Right ventricle myocardium superior (tissue), 1 donor: ENCODE data around the gene CEP72. TPM values are rescaled to one million over a fixed set of nuclear protein-coding genes. Genes with fewer than 3 reads are reported as not detected.
"Not testable (repeated sequence)": the region's sequence is repeated elsewhere in the genome, so short reads cannot be mapped to it uniquely, and the experiment has no call there.

ENCODE experiments used
- ATAC-seq: fragments of 200-7000 bp; cut with Tn5 transposase; one replicate; pipeline ENCODE4 v1.9.1; 2020; ENCODE audit warnings: mild to moderate bottlenecking; ENCODE audit not compliant: poor library complexity
- DNase-seq: peaks from one replicate; pipeline ENCODE4 v3.0.0-alpha.2; 2020
- intact Hi-C: fragments of 100-400 bp; cut with DNase I; formaldehyde crosslinking; loops from one replicate; pipeline ENCODE4 v1.11.2; 2022
- long read RNA-seq: library from polyadenylated mRNA; unstranded; transcript quantifications from one replicate; pipeline ENCODE4 v2.0.0, GENCODE V29; 2021
- total RNA-seq: library from RNA; stranded (reverse); fragmentation: NEBNext Ultra II Directional; extraction: Animal tissue kit (Norgen Biotek cat#: 25700); gene quantifications from one replicate; pipeline ENCODE4 v1.2.1, GENCODE V29; 2021
- donor health status: DM: no; HTN: yes; CAD: no; lungs with severe emphysema.

The CEP72 gene, protein sequence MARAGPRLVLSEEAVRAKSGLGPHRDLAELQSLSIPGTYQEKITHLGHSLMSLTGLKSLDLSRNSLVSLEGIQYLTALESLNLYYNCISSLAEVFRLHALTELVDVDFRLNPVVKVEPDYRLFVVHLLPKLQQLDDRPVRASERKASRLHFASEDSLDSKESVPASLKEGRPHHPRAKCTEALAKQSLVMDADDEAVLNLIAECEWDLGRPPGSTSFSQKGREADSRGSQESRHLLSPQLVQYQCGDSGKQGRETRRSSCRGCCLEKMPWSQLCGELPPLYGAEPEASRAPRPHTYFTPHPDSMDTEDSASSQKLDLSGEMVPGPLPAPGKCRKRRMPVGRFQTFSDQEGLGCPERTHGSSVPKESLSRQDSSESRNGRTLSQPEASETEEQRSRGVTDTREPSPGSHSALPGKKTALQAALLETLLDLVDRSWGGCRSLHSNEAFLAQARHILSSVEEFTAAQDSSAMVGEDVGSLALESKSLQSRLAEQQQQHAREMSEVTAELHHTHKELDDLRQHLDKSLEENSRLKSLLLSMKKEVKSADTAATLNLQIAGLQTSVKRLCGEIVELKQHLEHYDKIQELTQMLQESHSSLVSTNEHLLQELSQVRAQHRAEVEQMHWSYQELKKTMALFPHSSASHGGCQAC
- total RNA-seq: 1.7 TPM
- long read RNA-seq, partial matches to known transcripts: 0 of 2 reads
- long read RNA-seq, other reads (novel, unspliced or antisense): 1 of 2 reads

DNA sequence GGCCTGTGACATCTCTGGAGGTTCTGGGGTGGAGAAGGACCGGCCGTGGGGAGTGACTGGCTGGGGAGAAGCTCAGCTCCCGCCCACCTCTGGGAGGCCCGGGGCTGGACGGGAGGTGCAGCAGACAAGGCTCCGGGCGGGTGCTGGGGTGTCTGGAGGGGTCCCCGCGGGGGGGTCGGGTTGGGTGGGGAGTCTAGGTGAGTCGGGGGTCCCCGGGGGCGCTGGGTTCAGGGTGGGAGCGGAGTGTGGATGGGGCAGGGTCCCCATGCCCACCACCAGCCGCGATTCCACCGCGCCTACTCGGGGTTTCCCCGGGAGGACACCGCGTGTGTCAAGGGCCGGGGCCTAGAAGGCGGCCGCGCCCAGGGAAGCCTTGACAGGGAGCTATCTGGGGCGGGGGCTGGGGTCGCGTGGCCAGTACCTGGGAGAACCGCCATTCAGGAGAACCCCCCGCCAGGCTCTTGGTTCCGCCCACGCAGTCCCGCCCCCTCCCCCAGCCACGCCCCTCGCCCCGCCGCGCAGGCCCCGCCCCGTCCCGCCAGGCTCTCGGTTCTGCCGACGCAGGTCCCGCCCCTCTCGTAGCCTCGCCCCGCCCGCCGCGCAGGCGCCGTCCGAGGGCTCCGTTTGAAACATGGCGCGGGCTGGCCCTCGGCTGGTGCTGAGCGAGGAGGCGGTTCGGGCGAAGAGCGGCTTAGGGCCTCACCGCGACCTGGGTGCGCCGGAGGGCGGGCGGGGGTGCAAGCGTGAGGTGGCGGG is at the start of gene CEP72:
Gene CEP72, plus strand, starts transcription at position 610 of the 756 bp plus-strand sequence. Its CDS starts 22 bp downstream, at position 632.
- intact Hi-C loops: no loop called here
- ATAC-seq (peak; percentile 99), DNase-seq (peak; percentile 94)

DNA sequence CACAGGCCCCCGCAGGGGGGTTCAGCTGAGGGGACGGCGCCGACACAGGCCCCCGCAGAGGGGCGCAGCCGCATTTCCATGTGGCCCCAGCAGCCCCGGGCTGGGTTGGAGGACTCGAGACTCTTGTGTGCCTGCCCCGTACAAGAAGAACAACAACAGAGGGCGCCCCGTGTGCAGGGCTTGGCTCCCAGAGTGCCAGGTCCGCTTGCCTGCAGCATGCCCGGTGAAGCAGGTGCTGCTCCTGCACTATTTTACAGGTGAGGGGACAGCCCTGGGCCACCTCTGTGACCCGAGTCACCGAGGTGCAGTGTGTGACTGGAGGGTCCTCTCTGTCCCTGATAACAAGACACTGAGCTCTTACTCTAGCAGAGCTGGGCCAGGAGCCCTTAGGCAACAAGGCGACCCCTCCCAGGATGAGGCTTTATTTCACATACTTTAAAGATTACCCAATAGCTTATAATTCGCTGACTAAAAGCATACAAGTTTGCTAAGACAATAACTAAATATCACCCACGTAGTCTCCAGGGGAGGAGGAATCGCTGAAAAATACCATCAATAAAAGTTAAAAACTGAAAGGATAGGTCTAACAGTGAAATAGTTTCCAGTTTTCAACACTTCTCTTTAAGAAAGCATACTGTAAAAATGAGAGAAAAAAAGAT is 46.2 kb upstream of the CEP72 start:
- DNase-seq: no peak
- no peak for ATAC-seq
- intact Hi-C loops: no loop called here

DNA sequence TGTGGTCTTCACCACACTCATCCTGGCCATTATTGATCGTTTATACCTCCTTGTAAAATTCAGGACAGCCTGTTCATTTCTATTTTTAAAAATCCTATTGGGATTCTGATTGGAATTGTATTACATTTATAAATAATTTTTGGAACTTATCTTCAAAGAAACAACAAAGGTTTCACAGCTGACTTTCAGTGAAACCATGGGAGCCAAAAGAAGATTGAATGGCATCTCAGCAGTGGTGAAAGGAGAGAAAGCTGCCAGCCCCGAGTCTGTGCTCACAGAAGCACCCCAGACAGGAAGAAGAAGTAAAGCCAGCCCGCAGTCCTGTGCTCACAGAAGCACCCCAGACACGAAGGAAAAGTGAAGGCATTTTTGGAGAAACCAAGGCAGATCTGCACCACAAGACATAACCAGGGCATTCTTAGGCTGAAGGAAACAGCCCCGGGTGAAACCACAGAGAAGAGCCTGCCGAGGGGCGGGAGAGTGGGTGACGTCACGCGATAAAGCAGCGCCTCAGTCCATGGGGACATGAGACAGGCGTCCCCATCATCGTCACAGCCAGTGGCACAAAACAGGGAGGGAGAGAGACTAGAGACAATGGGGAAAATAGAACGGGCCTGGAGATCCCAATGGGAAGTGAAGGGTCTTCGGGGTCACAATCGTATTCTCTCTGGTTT is 45.4 kb upstream of the CEP72 start:
- intact Hi-C loops: no loop called here
- no peak for DNase-seq
- ATAC-seq: no peak

DNA sequence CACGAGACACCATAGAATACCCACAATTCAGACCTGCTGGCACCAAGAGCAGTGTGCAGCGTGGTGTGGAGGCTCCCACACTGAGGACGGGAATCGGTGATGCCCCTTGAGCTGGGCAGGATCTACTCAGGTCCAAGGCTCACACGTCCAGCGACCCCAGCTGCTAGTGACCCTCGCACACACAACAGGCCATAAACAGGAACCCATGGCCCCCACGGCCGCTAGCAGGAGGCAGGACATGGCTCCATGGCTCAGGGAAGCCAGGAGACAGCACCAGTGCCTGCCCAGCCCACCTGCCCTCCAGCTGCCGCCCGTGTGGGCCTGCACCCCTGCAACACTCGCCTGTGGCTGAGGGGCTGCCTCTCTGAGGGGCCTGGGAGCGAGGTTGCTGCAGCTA is 44.5 kb upstream of the CEP72 start:
- DNase-seq: no peak
- ATAC-seq: no peak
- intact Hi-C loops: no loop called here

DNA sequence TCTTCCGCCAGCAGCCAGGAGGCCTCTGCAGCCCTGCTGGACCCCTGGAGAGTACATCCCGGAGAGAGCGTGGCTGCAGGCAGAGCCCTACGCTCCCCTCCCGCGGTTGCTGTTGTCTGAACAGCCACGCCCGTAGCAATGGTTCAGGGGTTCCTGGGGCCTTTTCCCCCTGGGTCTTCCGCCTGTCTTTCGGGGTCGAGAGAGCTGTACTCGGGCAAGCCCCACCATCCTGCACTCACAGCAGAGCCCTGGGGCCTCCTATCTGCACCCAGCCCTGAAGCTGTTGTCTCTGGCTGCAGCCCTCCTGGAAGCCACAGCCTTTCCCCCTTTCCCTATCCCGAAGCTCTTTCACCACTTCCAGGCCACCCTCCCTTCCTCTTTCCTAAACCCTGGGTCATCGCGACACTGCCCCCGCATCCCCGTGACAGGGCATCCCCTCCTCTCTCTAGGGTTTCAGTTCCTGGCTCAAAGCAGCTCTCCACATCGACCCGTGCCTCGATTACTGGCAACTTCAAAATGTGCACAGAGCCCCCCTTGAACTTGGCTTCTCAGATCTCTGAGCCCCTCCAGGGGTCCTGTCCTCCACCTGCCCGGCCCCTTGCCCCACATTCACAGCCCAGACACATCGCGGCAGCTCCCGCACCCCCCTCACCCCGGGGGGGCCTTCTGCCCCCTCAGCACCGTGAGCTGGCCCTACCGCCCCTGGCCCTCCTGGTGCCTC is 43.9 kb upstream of the CEP72 start:
- DNase-seq: no peak
- no peak for ATAC-seq
- intact Hi-C loops: no loop called here

DNA sequence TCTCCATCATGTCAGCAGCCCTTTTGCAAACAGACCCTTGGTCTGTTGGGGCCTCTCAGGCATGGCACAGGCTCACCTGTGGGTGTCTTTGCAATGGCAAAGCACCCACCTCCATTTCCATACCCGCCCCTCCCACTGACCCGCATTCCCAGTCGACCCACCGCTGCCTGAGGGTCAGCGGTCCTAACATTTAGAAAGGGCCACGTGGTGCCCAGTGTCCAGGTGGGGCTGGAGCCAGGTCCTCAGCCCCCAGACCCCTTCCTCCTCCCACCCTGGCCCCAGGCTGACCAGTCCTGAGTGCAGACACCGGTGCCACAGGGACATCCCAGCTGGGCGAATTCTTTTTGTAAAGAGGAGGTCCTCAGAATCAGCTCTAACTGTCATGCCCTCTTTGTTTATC is 43.3 kb upstream of the CEP72 start:
- no peak for DNase-seq
- intact Hi-C loops: no loop called here
- ATAC-seq: no peak

DNA sequence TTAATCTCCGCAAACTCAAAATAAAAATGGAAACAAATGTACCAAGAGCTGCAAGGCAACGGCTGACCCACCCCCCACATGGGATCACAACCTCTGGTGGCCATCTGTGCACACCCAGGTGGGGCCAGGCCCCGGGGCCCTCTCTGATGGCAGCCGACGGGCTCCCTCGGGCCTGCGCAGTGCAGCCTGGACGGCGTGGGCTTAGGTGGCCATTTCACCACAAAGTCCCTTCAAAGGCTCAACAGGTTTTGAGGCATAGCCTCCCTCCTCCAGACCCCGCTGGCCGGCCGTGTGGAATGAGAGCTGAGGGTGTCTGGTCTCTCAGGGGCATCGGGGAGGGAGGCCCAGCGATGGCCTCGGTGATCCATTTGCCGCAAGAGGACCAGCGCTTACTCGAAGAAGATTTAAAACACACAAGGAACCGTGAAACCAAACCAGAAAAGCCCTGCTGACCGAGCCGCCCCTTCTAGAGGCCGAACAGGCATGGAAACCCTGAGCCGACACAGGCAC is 42.7 kb upstream of the CEP72 start:
- ATAC-seq (no peak), DNase-seq (no peak)
- intact Hi-C loops: no loop called here

DNA sequence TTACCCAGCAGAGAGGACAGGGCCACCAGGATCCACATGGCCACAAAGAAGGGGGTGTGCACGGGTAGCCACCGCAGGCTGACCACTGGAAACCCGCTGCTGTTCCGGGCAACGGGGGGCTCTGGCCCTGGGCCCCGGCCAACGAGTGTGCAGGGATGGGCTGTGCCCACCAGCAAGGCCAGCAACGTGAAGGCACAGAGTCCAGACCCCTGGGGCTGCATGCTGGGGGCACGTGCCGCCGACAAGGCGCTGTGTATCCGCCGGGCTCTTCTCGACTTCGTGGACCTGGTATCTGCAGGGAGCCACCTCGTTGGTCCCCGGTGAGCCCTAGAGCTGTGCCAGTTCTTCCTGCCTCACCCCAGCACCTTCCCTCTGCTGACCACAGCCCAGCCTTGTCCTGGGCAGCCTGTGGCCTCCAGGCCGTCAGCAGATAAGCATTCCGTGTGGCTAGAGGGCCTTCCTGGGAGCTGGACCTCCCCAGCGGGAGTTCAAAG is 42.2 kb upstream of the CEP72 start:
- DNase-seq (no peak), ATAC-seq (no peak)
- intact Hi-C loops: no loop called here

DNA sequence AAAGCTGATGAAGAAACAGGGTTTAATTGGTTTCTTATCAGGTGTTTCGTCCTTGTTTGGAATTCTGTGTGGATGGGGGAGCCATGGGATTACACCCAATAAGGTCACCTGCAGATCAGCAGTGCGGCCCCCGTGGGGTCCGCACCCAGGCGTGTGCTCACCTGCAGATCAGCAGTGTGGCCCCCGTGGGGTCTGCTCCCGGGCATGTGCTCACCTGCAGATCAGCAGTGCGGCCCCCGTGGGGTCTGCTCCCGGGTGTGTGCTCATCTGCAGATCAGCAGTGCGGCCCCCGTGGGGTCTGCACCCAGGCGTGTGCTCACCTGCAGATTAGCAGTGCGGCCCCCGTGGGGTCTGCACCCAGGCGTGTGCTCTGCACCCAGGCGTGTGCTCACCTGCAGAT is 41.7 kb upstream of the CEP72 start:
- DNase-seq (no peak), ATAC-seq (no peak)
- intact Hi-C loops: no loop called here

DNA sequence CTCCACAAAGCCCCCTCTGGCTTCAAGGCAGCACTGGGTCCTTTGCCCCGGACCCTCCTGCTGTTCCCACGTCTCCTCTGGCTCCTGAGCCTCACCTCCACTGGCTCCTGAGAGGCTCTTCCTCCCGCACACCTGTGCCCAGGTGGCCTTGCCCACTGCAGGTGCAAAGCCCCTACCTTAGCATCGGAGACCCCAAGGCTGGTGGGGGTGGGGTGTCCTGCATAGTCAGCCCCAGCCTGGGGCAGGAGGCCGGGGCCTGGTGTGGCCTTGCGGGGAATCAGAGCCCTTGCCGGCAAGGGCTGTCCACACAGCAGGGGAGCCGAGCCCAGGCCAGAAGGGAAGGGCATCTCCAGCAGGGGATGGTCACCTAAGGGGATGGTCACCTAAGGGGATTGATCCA is 41.3 kb upstream of the CEP72 start:
- ATAC-seq (no peak), DNase-seq (no peak)
- intact Hi-C loops: no loop called here

DNA sequence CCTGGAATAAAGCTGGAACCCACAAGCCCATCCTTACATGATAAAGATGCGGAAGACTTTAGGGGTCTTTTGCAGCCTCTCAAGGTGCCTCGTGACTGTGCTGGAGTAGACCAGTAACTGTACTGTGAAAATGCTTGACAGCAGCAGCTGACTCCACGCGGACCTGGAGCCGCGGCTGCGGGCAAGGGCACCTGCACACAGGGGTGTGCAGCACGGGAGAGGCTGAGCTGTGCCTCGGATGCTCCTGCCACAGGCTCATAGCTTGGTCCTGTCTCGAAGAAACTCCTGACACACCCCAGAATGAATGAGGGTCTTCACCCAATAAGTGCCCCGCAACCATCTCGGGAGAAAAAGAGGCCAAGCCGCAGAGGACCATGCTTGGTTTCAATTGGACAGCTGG is 40.3 kb upstream of the CEP72 start:
- ATAC-seq (no peak), DNase-seq (no peak)
- intact Hi-C loops: no loop called here

DNA sequence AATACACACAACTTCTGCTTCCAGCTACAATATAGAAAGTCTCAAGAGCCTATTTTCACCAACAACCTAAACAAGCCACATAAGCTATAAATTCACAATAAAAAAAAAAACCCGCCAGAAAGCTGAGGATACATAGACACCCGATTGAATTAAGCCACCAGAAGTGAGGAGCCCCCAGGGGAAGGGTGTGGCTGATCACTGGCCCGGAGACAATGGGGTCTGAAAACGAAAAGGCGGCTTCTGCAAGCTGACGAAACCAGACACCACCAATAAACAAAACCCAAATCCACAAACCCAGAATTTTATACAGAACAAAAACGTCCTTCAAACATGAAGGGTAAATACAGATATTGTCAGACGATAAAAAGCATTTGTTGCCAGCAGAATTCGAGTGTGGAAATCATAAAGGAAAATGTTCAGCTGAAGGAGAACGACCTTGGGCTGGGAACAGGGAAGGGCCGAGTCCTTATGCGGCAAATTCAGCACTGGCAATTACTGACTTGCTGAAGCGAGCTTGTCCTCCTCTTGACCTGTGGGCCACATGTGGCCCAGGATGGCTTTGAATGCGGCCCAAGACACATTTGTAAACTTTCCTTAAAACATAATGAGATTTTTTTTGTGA is 39.6 kb upstream of the CEP72 start:
- ATAC-seq: no peak
- intact Hi-C loops: no loop called here
- DNase-seq: no peak

DNA sequence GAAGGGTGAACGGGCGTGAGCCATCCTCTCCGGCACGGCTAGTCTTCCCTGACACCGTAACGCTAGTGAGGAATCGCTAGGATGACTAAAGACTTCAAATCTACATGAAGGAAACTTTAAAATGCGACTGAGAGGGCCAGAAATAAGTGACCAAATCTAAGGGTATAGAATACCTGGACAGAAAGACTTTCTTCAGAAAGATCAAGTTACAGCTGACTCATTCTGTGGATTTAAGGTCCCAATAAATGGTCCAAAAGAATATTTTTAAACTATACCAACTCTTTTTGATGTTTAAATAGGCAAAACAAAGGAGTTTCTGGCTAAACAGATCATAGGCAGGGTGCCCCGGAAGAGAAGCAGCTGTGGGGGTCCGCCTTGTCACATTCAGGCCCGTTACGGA is 38.9 kb upstream of the CEP72 start:
- DNase-seq: no peak
- intact Hi-C loops: no loop called here
- no peak for ATAC-seq

DNA sequence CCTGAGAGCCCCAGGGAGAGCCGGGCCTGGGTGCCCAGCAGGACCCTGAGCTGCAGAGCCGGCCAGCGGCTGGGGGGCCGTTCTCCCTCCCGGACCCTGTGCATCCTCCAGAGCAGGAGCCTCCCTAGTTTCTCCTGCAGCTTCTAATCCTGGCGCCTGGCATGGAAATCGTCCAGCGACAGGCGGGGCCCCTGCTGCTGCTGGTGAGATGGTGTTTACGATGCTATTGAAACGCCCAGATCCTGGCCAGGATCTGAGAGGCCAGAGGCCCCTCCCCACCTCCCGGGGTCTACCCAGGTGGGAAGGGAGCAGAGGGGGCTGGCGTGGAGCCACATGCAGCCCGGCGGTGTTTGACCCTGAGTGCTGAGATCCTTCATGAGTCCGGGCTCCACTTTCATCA is 38.2 kb upstream of the CEP72 start:
- ATAC-seq (no peak), DNase-seq (no peak)
- intact Hi-C loops: no loop called here

DNA sequence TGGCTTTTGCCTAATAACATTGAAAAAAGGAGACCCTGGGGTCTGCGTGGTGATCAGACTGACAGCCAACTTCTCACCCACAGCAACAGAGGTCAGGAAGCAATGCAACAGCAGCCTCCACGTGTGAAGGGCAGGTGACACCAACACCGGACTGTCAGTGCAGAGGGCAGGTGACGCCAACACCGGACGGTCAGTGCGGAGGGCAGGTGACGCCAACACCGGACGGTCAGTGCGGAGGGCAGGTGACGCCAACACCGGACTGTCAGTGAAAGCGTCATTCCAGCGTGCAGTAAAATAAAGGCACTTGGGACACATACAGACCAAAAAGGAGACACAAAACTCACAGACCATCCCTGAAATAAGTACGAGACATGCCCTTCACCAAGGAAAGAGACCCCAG is 37.2 kb upstream of the CEP72 start:
- intact Hi-C loops: no loop called here
- ATAC-seq (no peak), DNase-seq (no peak)

DNA sequence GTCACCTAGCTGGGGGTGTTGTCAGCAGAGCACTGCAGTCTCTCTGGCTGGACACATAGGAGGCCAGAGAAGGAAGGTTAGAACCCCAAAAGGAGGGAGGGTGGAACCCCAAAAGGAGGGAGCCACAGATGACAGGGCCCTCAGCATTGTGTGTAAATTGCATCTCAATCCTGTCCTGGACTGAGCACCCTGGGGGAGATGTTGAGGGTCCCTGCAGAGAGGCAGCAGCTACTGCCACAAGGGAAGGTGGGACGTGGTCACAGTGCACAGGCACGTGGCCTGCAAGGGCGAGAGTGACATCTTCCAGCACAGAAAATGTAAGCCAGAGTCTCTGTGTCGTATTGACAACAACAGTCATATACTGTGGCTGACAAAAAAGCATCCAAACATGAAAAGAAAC is 36.5 kb upstream of the CEP72 start:
- ATAC-seq: no peak
- intact Hi-C loops: no loop called here
- DNase-seq: no peak

DNA sequence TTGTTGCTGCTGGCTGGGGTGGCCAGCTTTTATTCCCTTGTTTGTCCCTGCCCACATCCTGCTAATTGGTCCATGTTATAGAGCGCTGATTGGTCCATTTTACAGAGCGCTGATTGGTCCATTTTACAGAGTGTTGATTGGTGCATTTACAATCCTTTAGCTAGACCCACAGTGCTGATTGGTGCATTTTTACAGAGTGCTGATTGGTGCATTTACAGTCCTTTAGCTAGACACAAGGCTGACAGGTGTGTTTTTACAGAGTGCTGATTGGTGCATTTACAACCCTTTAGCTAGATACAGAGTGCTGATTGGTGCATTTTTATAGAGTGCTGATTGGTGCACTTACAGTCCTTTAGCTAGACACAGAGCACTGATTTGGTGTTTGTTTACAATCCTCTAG is 34.9 kb upstream of the CEP72 start:
- DNase-seq, intact Hi-C loops: not testable (repeated sequence)

More for the DNA sequence above, 34.9 kb upstream of the CEP72 start:
- ATAC-seq: not testable (repeated sequence)
